GM12801 (cell line): ENCODE measurements around the gene DDX54.

Experiments
- TF ChIP-seq, protein P1 (sequence below): IDR thresholded peaks from one replicate; pipeline ENCODE4 v1.5.1; 2011; ENCODE audit warnings: control low read depth; ENCODE audit not compliant: insufficient read length; ENCODE audit errors: extremely low read depth

The DDX54 gene

DNA sequence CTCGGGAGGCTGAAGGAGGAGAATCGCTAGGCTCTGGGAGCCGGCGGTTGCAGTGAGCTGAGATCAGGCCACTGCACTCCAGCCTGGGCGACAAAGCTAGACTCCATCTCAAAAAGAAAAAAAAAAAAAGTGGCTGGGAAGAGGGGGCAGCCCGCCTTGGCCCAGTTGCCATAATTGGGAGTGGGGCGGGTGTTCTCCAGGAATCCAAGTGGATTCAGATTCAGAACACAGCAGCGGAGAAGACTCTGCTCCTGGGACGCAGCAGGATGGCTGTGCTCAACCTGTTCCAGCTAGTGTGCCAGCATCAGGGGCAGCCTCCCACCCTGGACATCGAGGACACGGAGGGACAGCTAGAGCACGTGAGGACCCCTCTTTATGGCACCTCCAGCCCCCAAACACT is 30.2 kb downstream of the DDX54 start:
- TF ChIP-seq, protein P1, sequence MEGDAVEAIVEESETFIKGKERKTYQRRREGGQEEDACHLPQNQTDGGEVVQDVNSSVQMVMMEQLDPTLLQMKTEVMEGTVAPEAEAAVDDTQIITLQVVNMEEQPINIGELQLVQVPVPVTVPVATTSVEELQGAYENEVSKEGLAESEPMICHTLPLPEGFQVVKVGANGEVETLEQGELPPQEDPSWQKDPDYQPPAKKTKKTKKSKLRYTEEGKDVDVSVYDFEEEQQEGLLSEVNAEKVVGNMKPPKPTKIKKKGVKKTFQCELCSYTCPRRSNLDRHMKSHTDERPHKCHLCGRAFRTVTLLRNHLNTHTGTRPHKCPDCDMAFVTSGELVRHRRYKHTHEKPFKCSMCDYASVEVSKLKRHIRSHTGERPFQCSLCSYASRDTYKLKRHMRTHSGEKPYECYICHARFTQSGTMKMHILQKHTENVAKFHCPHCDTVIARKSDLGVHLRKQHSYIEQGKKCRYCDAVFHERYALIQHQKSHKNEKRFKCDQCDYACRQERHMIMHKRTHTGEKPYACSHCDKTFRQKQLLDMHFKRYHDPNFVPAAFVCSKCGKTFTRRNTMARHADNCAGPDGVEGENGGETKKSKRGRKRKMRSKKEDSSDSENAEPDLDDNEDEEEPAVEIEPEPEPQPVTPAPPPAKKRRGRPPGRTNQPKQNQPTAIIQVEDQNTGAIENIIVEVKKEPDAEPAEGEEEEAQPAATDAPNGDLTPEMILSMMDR, result no peak

DNA sequence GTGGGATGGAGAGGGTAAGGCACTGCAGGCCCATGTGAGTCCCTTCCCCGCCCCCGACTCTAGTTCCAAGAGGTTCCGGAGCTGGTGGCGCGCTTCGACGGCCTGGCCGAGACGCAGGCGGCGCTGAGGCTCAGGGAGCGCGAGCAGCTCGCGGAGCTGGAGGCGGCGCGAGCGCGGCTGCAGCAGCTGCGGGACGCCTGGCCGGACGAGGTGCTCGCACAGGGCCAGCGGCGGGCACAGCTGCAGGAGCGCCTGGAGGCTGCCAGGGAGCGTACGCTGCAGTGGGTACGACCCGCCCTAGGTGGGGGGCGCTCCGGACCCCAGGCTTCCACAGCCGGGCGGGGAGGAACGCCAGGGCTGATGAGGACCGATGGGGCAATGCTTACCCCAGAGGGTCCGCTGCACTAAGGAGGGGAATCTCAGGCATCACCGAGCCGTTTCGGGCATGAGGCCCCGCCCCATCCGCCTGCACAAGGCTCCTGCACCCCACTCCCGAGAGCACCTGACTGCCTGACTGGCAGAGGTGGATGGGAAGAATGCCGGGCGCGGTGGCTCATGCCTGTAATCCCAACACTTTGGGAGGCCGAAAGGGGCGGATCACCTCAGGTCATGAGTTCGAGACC is 30.8 kb downstream of the DDX54 start:
- TF ChIP-seq, protein P1, result no peak

DNA sequence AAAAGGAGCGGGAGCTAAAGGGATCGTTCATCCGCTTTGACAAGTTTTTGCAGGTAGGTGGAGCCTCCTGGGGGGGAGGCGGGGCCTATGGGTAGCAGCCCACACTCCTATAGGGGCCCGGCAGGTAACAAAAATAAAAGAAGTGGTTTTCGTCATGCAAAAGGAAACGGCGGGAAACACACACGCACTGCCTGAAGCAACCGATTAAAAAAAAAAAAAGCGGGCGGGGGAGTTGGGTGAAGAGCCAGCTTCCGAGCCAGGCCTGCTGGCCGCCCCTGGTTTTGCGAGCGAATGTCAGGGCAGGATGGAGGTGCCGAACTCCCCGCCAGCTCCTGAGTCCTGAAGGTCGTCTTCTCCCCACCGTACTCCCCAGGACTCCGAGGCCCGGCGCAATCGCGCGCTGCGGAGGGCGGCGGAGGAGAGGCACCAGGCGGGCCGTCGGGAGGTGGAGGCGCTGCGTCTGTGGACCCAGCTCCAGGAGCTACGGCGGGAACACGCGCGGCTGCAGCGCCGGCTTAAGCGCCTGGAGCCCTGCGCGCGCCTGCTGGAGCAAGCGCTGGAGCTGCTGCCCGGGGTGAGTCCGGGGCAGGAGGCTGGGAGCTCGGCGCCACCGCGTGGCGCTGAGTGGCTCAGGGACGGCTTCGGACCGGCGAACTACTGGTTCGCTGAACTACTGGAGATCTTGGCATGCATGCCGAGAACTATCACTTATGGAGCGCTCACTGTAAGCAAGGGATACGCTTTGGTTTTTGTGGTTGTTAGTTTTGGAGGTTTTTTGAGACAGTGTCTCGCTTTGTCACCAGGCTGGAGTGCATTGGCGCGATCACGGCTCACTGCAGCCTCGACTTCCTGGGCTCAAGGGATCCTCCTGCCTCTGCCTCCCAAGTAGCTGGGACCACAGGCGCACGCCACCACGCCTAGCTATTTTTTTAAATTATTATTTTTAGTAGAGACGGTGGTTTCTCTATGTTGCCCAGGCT is 32.2 kb downstream of the DDX54 start:
- TF ChIP-seq, protein P1, result no peak

- TF ChIP-seq, protein P1, result no peak
These were observed 33.0 kb downstream of the DDX54 start for GRCh38 chr12:113152196-113152834.

- TF ChIP-seq, protein P1, result no peak
These were observed 33.6 kb downstream of the DDX54 start for GRCh38 chr12:113151655-113152054.

DNA sequence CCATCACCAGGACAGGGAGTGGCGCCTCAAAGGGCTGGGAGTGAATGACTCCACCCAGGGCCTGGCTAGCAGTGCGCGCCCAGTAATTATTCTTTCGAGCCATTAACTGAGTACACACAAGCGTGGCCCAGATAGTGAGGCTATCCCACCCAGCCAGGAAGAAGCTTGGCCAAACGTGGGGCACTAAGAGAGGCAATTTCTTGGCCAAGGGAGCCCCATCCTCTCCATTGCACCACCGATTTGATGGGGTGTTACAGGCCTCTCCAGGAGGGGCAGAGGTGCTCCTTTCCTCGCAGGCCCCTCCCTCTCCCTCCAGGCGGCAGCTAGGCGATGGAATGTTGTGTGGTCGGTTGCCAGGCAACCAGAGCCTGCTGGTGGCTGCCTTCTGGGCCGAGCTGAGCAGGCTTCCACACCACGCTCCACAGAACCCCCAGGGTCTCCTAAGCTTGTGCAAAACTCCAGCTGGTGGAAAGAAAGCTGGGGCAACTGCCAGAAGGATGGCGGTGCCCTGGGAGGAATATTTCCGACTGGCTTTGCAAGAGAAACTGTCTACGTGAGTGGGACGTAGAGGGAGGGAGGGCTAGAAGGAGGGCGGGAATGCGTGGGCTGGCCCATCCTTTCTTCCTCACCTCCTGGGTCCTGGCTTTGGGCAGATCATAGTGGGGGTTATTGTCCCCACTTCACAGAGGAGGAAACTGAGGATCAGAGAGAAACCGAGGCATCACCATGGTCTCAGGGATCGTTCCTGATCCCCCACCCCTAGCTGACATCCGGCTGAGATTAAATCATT is 35.7 kb downstream of the DDX54 start, which contains the start of gene CFAP73:
Gene CFAP73, plus strand, starts transcription at position 364 of the 790 bp plus-strand sequence. Its CDS starts 134 bp downstream, at position 498.
- TF ChIP-seq, protein P1, result no peak

DNA sequence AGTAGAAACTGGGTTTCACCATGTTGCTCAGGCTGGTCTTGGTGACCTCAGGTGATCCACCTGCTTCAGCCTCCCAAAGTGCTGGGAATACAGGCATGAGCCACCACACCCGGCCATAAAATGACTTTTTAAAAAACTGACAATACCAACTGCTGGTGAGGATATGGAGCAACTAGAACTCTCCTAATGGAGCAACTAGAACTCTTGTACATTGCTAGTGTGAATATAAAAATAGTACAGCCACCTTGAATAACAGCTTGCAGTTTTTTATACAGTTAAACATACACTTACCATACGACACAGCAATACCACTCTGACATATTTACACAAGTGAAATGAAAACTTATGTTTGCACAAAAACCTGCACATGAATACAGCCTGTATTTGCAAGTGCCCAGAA is 38.3 kb downstream of the DDX54 start:
- TF ChIP-seq, protein P1, result no peak
